Pancreas (tissue), 10 donors: ENCODE data around the gene ZCCHC7. TPM values are rescaled to one million over a fixed set of nuclear protein-coding genes. Genes with fewer than 3 reads are reported as not detected.
"Not testable (repeated sequence)": the region's sequence is repeated elsewhere in the genome, so short reads cannot be mapped to it uniquely, and the experiment has no call there.

Experiments used
- ATAC-seq, 4 donors: fragments of 200-7000 bp; cut with Tn5 transposase; one replicate each; pipeline versions ENCODE4 v1.8.0 to v1.9.1; 2020; ENCODE audit warnings: mild to moderate bottlenecking in 4 of 4, moderate library complexity in 4 of 4
- DNase-seq, 6 donors: peaks; one replicate each; pipeline ENCODE4 v3.0.0-alpha.2; 2020
- FAIRE-seq: peaks from 2 replicates; lab custom pipeline; 2012; peaks lifted over from hg19 to GRCh38; lab: Jason Lieb, UNC
- H3K27ac ChIP-seq, 4 donors: fragments of 200-600 bp; sonication (generic); 1 replicate in 3 of 4; 2 replicates in 1 of 4; pipeline versions ENCODE4 v1.5.0 to v1.8.0; 2020
- H3K27me3 ChIP-seq, 4 donors: fragments of 200-600 bp; one replicate each; pipeline ENCODE4 v1.8.0; 2021
- H3K36me3 ChIP-seq, 3 donors: fragments of 200-600 bp; sonication (generic) in 1 of 3; one replicate each; pipeline versions ENCODE4 v1.5.0 to v1.8.0; 2020 to 2021
- H3K4me1 ChIP-seq, 3 donors: fragments of 200-600 bp; one replicate each; pipeline ENCODE4 v1.8.0; 2021
- H3K4me3 ChIP-seq, 4 donors: fragments of 200-600 bp; sonication (generic) in 2 of 4; one replicate each; pipeline versions ENCODE4 v1.5.0 to v1.8.0; 2020 to 2021
- H3K9me3 ChIP-seq, 4 donors: fragments of 200-600 bp; one replicate each; pipeline ENCODE4 v1.8.0; 2021
- WGBS, 2 donors: extraction: QIAGEN DNeasy Blood & Tissue Kit; methylation state at CpG; one replicate each; pipeline ENCODE4 v1.1.7; 2013; 5-methylcytosine and 5-hydroxymethylcytosine counted together
- intact Hi-C, 3 donors: fragments of 100-400 bp; cut with DNase I; formaldehyde crosslinking; loops; one replicate each; pipeline versions ENCODE4 v1.11.1 to v1.14.2; 2022
- polyA plus RNA-seq, 2 donors: library from polyadenylated mRNA; stranded (reverse); fragments of 200-250 nt; gene quantifications; one replicate each; pipeline ENCODE4 v1.2.3, GENCODE V29; 2013
- total RNA-seq, 6 donors: library from RNA; stranded (reverse); fragmentation: NEBNext Ultra II Directional in 4 of 6; extraction: Animal tissue kit (Norgen Biotek cat#: 25700) in 4 of 6; gene quantifications; one replicate each; pipeline versions ENCODE4 v1.2.1 to v1.2.4, GENCODE V29; 2021 to 2023
- TF ChIP-seq, protein P1 (sequence below), 4 donors: fragments of 200-600 bp; sonication (generic) in 3 of 4; IDR thresholded peaks; one replicate each; pipeline versions ENCODE4 v1.5.0 to v1.8.0; 2021; ENCODE audit warnings: antibody characterized with exemption in 4 of 4
- donor health status: healthy with polysubstance abuse.
- donor health status: DM: no; HTN: no; CAD: no; lungs with moderate emphysema.
- donor health status: DM: no; HTN: no; CAD: no.
- donor health status: control.
- donor health status: control.
- donor health status: Bipolar disorder and iron deficiency.
- donor health status: DM: yes; HTN: yes; CAD: no.
- donor health status: DM: no; HTN: no; CAD: no.
- donor health status: DM: no; HTN: no; CAD: no.
- donor health status: DM: yes; HTN: yes; CAD: no.

ZCCHC7 gene
- total and polyA plus RNA-seq, 8 donors: 8.1 to 17.4 (median 14.4) TPM

DNA sequence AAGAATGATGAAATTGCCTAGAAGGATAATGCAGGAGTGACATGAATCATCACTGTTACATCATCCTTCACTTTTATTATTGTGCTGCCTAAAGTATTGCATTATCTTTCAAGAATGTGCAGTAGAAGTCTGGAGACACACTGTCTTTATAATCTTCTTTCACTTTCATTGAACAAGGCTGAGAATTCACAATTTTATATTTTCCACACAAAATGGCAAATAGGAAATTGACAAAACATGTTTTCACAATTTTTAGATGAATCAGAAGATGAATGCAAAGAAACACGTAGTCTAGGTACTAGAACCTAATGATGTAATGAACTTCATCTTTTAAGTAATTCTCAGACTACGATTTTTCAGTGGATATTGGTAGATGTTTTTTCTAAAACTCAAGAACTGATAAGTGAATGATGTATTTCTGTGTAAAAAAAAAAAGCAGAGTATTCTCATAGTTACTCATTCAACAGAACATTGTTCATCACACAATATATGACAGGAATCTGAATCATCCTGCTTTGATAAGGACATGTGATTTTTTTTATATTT, 170.6 kb downstream of the ZCCHC7 start:
- no peak for ATAC-seq
- 76 to 83% methylated on average over 2 of the region's 2 CpGs for WGBS, 2 donors
- Histone ChIP-seq H3K9me3 (no peaks in the 10 kb centered on the region), H3K27ac (no peak overlapping the region), H3K36me3 (no peaks in the 10 kb centered on the region), H3K27me3 (no peaks in the 10 kb centered on the region), H3K4me1 (peaks cover 0 to 3% (median 0%) of the 10 kb centered on the region in 3 donors), H3K4me3 (no peak overlapping the region)
- TF ChIP-seq, protein P1, sequence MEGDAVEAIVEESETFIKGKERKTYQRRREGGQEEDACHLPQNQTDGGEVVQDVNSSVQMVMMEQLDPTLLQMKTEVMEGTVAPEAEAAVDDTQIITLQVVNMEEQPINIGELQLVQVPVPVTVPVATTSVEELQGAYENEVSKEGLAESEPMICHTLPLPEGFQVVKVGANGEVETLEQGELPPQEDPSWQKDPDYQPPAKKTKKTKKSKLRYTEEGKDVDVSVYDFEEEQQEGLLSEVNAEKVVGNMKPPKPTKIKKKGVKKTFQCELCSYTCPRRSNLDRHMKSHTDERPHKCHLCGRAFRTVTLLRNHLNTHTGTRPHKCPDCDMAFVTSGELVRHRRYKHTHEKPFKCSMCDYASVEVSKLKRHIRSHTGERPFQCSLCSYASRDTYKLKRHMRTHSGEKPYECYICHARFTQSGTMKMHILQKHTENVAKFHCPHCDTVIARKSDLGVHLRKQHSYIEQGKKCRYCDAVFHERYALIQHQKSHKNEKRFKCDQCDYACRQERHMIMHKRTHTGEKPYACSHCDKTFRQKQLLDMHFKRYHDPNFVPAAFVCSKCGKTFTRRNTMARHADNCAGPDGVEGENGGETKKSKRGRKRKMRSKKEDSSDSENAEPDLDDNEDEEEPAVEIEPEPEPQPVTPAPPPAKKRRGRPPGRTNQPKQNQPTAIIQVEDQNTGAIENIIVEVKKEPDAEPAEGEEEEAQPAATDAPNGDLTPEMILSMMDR (IDR thresholded peaks at IDR 0.05): no peak
- DNase-seq: no peak
- no peak for FAIRE-seq
- intact Hi-C loops: no loop called here

DNA sequence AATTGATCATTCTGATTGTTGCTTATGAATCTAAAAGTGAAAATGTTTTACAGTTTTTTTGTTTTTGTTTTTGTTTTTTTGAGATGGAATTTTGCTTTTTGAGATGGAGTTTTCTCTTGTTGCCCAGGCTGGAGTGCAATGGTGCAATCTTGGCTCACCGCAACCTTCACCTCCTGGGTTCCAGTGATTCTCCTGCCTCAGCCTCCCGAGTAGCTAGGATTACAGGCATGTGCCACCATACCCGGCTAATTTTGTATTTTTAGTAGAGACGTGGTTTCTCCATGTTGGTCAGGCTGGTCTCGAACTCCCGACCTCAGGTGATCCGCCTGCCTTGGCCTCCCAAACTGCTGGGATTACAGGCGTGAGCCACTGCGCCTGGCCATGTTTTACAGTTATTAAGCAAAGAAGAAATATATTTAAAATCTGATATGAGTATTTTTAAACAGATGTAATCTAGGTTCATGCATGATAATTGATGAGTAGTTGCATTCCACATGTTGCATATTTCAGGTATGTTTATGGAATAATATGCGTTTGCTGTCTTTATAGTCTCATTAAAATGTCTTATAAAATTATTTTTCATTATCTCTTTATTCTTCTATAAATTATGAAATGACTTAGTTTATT, 171.4 kb downstream of the ZCCHC7 start:
- H3K27me3 ChIP-seq, FAIRE-seq, DNase-seq, H3K27ac ChIP-seq, H3K4me3 ChIP-seq, H3K9me3 ChIP-seq, intact Hi-C loops, H3K4me1 ChIP-seq, ATAC-seq, H3K36me3 ChIP-seq: not testable (repeated sequence)
- WGBS, 2 donors: 98% methylated on average over 10 of the region's 10 CpGs

DNA sequence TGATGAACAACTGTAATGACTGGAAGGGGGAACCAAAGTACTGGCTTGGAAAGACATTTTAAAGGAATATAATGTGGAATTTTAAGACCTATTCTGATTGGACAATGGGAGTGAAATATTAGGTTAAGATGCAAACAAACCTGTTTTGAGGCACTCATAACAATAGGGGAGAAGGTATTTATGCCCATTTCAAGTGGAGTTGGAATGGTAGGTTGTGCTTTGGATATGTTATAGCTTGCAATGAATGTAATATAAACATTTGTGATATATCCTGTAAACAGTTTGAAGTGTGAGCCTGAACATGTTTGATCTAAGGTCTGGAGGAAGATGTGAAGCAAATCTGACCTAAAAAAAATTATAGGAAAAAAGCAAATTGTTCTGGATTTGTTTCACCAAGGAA, 172.5 kb downstream of the ZCCHC7 start:
- ATAC-seq: no peak
- Histone ChIP-seq H3K4me3 (no peak overlapping the region), H3K9me3 (no peaks in the 10 kb centered on the region), H3K4me1 (peaks cover 0 to 3% (median 0%) of the 10 kb centered on the region in 3 donors), H3K27me3 (no peaks in the 10 kb centered on the region), H3K36me3 (no peaks in the 10 kb centered on the region), H3K27ac (no peak overlapping the region)
- intact Hi-C loops: no loop called here
- TF ChIP-seq, protein P1 (IDR thresholded peaks at IDR 0.05): no peak
- no peak for FAIRE-seq
- DNase-seq: no peak

DNA sequence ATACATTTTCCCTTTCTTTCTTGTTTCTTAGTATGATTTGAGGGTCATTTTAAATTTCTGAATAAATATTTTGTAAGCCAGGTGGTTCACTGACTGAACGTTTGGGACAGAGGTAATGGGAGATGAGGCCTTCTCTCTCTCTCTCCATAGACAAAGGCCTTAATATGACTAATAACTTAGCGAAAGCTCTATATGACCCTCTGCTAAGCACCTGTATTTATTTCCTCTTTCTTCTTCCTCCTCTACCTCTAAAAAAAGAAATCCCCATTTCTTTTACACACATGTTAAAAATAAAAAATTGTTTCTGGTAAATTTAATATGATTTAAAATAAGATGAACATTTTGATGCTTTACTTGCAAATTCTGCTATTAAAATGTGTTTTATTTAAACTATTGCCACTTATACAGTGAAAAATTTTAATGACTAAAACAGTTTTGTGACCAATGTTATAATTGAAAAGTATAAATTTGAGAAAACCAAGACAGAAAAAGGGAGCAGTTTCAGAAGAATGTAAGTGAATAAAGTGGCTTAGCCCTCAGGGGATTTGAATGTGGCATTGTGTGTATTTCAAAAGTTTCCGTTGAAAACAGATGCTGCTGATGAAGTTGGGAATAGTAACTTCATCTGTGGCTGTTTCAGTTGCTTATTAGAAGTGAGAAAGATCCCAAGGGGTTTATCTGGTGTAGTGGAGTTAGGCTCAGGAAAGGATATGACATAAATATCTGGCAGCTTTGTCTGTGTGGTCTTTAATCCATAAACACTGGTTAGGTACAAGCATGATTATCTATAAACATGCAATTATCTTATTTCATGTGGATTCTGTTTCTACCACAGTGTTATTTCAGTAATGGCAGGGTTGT, 173.5 kb downstream of the ZCCHC7 start:
- no peak overlapping the region for H3K27ac ChIP-seq
- no peak for FAIRE-seq
- no peak for DNase-seq

DNA sequence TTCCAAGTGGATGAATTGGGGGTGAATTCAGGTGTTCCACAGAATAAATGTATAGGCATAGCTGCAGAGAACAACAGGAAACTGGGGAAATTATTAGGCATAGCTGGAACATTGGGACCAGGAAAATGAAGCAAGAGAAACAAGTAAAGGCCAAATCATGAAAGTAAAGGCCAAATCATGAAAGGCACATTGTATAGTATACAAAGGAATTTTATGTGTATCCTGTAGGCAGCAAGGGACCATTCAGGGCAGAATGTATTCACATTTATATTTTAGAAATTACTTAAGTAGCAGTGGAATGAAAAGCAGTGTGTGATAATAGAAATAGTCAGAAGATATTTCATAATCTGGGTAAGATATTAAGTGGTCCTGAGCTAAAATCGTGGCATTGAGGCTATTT, 174.8 kb downstream of the ZCCHC7 start:
- Histone ChIP-seq H3K9me3 (no peaks in the 10 kb centered on the region), H3K27ac (no peak overlapping the region), H3K27me3 (no peaks in the 10 kb centered on the region), H3K4me3 (no peak overlapping the region), H3K4me1 (peaks cover 0 to 3% (median 0%) of the 10 kb centered on the region in 3 donors), H3K36me3 (no peaks in the 10 kb centered on the region)
- intact Hi-C loops: no loop called here
- WGBS, 2 donors: 59 to 73% methylated on average over 1 of the region's 1 CpG
- FAIRE-seq (no peak), DNase-seq (no peak), ATAC-seq (no peak)
- TF ChIP-seq, protein P1 (IDR thresholded peaks at IDR 0.05): no peak

More for the DNA sequence above, 173.5 kb downstream of the ZCCHC7 start:
- WGBS, 2 donors: 68 to 74% methylated on average over 3 of the region's 3 CpGs
- no peaks in the 10 kb centered on the region for H3K9me3 ChIP-seq
- intact Hi-C loops: no loop called here
- TF ChIP-seq, protein P1 (IDR thresholded peaks at IDR 0.05): no peak
- ATAC-seq: no peak
- no peaks in the 10 kb centered on the region for H3K27me3 ChIP-seq
- no peaks in the 10 kb centered on the region for H3K36me3 ChIP-seq
- H3K4me3 ChIP-seq: no peak overlapping the region
- peaks cover 0 to 3% (median 0%) of the 10 kb centered on the region in 3 donors for H3K4me1 ChIP-seq
